HCT116 (cell line): ENCODE results near the gene L1CAM. TPM values are rescaled to one million over a fixed set of nuclear protein-coding genes. Genes with fewer than 3 reads are reported as not detected.

ENCODE experiments used
- ATAC-seq: fragments of 200-7000 bp; cut with Tn5 transposase; 2 replicates; pipeline ENCODE4 v1.9.1; 2020; ENCODE audit warnings: mild to moderate bottlenecking, moderate library complexity
- BruUV-seq: library from RNA; stranded (reverse); fragments of 400-500 nt; replicated peaks from 2 replicates; lab custom pipeline; 2021; lab: Mats Ljungman, UMichigan
- CTCF ChIA-PET: fragments of 300-600 bp; sonication (Branson Sonifier 250); formaldehyde crosslinking; loops from one replicate; lab custom pipeline; 2021; ENCODE audit warnings: antibody characterized with exemption; lab: Charles Lee
- POLR2A ChIA-PET: fragments of 300-600, 350-600 bp; sonication (Branson Sonifier 250); formaldehyde crosslinking; loops from one replicate; lab custom pipeline; 2021; ENCODE audit warnings: antibody characterized with exemption; lab: Charles Lee
- RAD21 ChIA-PET, 2 experiments: fragments of 300-600 bp; sonication (Branson Sonifier 250); formaldehyde crosslinking; loops; one replicate each; lab custom pipeline; 2023; ENCODE audit warnings: low total read pairs in 2 of 2; ENCODE audit not compliant: uncharacterized antibody in 2 of 2, unreplicated experiment in 2 of 2, low non-redundant PET in 1 of 2; lab: Charles Lee
- DNase-seq: peaks from one replicate; pipeline ENCODE4 v3.0.0-alpha.2; 2010; ENCODE audit warnings: low read depth, low spot score
- H2AFZ ChIP-seq: fragments of 200-600 bp; shearing (Covaris generic), sonication (generic); 2 replicates; pipeline ENCODE4 v1.6.1; 2017; ENCODE audit warnings: low read depth, mixed run types, mixed read lengths, antibody characterized with exemption, low read length; ENCODE audit not compliant: poor library complexity, severe bottlenecking
- H3K27ac ChIP-seq: 2 replicates; pipeline ENCODE4 v1.5.1; 2012; ENCODE audit warnings: low read depth, low read length
- H3K27me3 ChIP-seq: fragments of 200-600 bp; sonication (generic); 2 replicates; pipeline ENCODE4 v1.6.1; 2016; ENCODE audit warnings: mixed run types, low read length, mixed read lengths; ENCODE audit not compliant: insufficient read depth
- H3K36me3 ChIP-seq, 2 experiments: fragments of 200-500 bp in 1 of 2; fragments of 200-600 bp in 1 of 2; sonication (Bioruptor generic) in 1 of 2; sonication (generic) in 1 of 2; 2 replicates each; pipeline versions ENCODE4 v1.5.1 to v1.6.1; 2014 to 2016; ENCODE audit warnings: low read length in 2 of 2, inconsistent platforms in 1 of 2, mixed read lengths in 1 of 2, mixed run types in 1 of 2; ENCODE audit not compliant: insufficient read depth in 2 of 2, control insufficient read depth in 1 of 2
- H3K4me1 ChIP-seq, 2 experiments: fragments of 200-600 bp in 1 of 2; sonication (generic) in 1 of 2; 2 replicates each; pipeline versions ENCODE4 v1.5.1 to v1.6.1; 2012 to 2017; ENCODE audit warnings: low read length in 2 of 2, inconsistent platforms in 1 of 2, mild to moderate bottlenecking in 1 of 2, mixed read lengths in 1 of 2, mixed run types in 1 of 2, moderate library complexity in 1 of 2; ENCODE audit not compliant: insufficient read depth in 2 of 2, control insufficient read depth in 1 of 2
- H3K4me2 ChIP-seq: fragments of 200-600 bp; sonication (generic); 2 replicates; pipeline ENCODE4 v1.6.1; 2017; ENCODE audit warnings: mixed run types, low read length, mixed read lengths
- H3K4me3 ChIP-seq, 2 experiments: fragments of 200-600 bp in 1 of 2; sonication (generic) in 1 of 2; replicated peaks in 1 of 2; 2 replicates each; pipeline ENCODE4 v1.5.1; 2011 to 2016; ENCODE audit warnings: low read length in 2 of 2, control low read depth in 1 of 2, low read depth in 1 of 2, mild to moderate bottlenecking in 1 of 2, mixed read lengths in 1 of 2, mixed run types in 1 of 2
- H3K79me2 ChIP-seq: fragments of 200-600 bp; sonication (generic); 2 replicates; pipeline ENCODE4 v1.6.1; 2017; ENCODE audit warnings: mild to moderate bottlenecking, mixed run types, low read length, moderate library complexity, mixed read lengths; ENCODE audit not compliant: insufficient read depth
- H3K9ac ChIP-seq: fragments of 200-600 bp; sonication (generic); 2 replicates; pipeline ENCODE4 v1.6.1; 2016; ENCODE audit warnings: low read length, mixed read lengths
- H3K9me2 ChIP-seq: fragments of 200-600 bp; sonication (generic), shearing (Covaris generic); 2 replicates; pipeline ENCODE4 v1.6.1; 2017; ENCODE audit warnings: mixed run types, mild to moderate bottlenecking, moderate library complexity; ENCODE audit not compliant: insufficient read depth
- H3K9me3 ChIP-seq, 2 experiments: fragments of 200-500 bp in 1 of 2; fragments of 200-600 bp in 1 of 2; sonication (Bioruptor generic) in 1 of 2; sonication (generic) in 1 of 2; 2 replicates each; pipeline ENCODE4 v1.6.1; 2014 to 2017; ENCODE audit warnings: low read length in 2 of 2, mixed read lengths in 2 of 2, inconsistent platforms in 1 of 2, low read depth in 1 of 2, mild to moderate bottlenecking in 1 of 2, mixed run types in 1 of 2, moderate library complexity in 1 of 2; ENCODE audit not compliant: control insufficient read depth in 1 of 2, insufficient read depth in 1 of 2
- H4K20me1 ChIP-seq: fragments of 200-600 bp; sonication (generic), shearing (Covaris generic); 2 replicates; pipeline ENCODE4 v1.6.1; 2017; ENCODE audit warnings: mixed run types, mild to moderate bottlenecking, moderate library complexity; ENCODE audit not compliant: insufficient read depth
- ZFX ChIP-seq: fragments of 450-650 bp; IDR thresholded peaks from 2 replicates; pipeline ENCODE4 v1.6.1; 2017
- intact Hi-C: fragments of 100-400 bp; cut with micrococcal nuclease; formaldehyde crosslinking; loops from 2 replicates; pipeline ENCODE4 v1.10.0; 2022
- total RNA-seq: library from RNA; stranded (reverse); gene quantifications from one replicate; pipeline ENCODE4 v1.2.1, GENCODE V29; 2021; ENCODE audit not compliant: unreplicated experiment
- TF ChIP-seq, protein P1 (sequence below), 3 experiments: fragments of 200-600 bp in 1 of 3; sonication (generic) in 1 of 3; IDR thresholded peaks in 2 of 3; conservative IDR thresholded peaks in 1 of 3; 2 replicates each; pipeline ENCODE4 v1.5.1; 2012 to 2017; ENCODE audit warnings: low read depth in 2 of 3, low read length in 2 of 3, antibody characterized with exemption in 1 of 3, borderline replicate concordance in 1 of 3, control low read depth in 1 of 3, mild to moderate bottlenecking in 1 of 3, mixed read lengths in 1 of 3, mixed run types in 1 of 3, moderate library complexity in 1 of 3; ENCODE audit not compliant: insufficient read depth in 1 of 3
- TF ChIP-seq, protein P2 (sequence below): IDR thresholded peaks from 2 replicates; pipeline ENCODE4 v1.6.1; 2012; ENCODE audit warnings: low read depth

The L1CAM gene
- total RNA-seq, 1 experiment from 2014 or later, result 14.8 TPM

GRCh38 chrX:153832728-153833127 is 53.2 kb downstream of the L1CAM start:
- no peak overlapping the region for H3K9ac ChIP-seq
- no peak overlapping the region for H3K4me2 ChIP-seq
- ATAC-seq (no peak), DNase-seq (no peak)
- BruUV-seq, result no TSS peak
- H3K27ac ChIP-seq, result no peak overlapping the region
- no peak overlapping the region for H3K4me3 ChIP-seq
- H2AFZ ChIP-seq, result no peak overlapping the region
- TF ChIP-seq, protein P1, sequence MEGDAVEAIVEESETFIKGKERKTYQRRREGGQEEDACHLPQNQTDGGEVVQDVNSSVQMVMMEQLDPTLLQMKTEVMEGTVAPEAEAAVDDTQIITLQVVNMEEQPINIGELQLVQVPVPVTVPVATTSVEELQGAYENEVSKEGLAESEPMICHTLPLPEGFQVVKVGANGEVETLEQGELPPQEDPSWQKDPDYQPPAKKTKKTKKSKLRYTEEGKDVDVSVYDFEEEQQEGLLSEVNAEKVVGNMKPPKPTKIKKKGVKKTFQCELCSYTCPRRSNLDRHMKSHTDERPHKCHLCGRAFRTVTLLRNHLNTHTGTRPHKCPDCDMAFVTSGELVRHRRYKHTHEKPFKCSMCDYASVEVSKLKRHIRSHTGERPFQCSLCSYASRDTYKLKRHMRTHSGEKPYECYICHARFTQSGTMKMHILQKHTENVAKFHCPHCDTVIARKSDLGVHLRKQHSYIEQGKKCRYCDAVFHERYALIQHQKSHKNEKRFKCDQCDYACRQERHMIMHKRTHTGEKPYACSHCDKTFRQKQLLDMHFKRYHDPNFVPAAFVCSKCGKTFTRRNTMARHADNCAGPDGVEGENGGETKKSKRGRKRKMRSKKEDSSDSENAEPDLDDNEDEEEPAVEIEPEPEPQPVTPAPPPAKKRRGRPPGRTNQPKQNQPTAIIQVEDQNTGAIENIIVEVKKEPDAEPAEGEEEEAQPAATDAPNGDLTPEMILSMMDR (IDR thresholded peaks at IDR 0.05 in 2 of 3, conservative IDR thresholded peaks at IDR 0.05 in 1 of 3; ENCODE audit: borderline replicate concordance in 1 of 3, insufficient read depth in 1 of 3, low read depth in 2 of 3, low read length in 2 of 3), result no peak
- no peak for TF ChIP-seq ZFX
- TF ChIP-seq, protein P2, sequence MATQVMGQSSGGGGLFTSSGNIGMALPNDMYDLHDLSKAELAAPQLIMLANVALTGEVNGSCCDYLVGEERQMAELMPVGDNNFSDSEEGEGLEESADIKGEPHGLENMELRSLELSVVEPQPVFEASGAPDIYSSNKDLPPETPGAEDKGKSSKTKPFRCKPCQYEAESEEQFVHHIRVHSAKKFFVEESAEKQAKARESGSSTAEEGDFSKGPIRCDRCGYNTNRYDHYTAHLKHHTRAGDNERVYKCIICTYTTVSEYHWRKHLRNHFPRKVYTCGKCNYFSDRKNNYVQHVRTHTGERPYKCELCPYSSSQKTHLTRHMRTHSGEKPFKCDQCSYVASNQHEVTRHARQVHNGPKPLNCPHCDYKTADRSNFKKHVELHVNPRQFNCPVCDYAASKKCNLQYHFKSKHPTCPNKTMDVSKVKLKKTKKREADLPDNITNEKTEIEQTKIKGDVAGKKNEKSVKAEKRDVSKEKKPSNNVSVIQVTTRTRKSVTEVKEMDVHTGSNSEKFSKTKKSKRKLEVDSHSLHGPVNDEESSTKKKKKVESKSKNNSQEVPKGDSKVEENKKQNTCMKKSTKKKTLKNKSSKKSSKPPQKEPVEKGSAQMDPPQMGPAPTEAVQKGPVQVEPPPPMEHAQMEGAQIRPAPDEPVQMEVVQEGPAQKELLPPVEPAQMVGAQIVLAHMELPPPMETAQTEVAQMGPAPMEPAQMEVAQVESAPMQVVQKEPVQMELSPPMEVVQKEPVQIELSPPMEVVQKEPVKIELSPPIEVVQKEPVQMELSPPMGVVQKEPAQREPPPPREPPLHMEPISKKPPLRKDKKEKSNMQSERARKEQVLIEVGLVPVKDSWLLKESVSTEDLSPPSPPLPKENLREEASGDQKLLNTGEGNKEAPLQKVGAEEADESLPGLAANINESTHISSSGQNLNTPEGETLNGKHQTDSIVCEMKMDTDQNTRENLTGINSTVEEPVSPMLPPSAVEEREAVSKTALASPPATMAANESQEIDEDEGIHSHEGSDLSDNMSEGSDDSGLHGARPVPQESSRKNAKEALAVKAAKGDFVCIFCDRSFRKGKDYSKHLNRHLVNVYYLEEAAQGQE, result peak; percentile 40
- H3K4me1 ChIP-seq, result peaks cover 0 to 13% of the 10 kb centered on the region in 2 experiments; a peak in 2 of 4 replicates
- H3K9me2 ChIP-seq, result no peaks in the 10 kb centered on the region
- H4K20me1 ChIP-seq, result no peaks in the 10 kb centered on the region
- no peaks in the 10 kb centered on the region for H3K27me3 ChIP-seq
- H3K36me3 ChIP-seq, result no peaks in the 10 kb centered on the region
- RAD21 ChIA-PET, result no interaction called here
- H3K79me2 ChIP-seq, result no peaks in the 10 kb centered on the region
- POLR2A ChIA-PET, result no interaction called here
- intact Hi-C loops, result no loop called here
- CTCF ChIA-PET, result no interaction called here
- H3K9me3 ChIP-seq, result no peaks in the 10 kb centered on the region
